GM18507 (cell line): Measurements from ENCODE around the gene GIPC3.

Experiments
- DNase-seq: peaks from one replicate; pipeline ENCODE4 v3.0.0; 2011; ENCODE audit warnings: low read depth; ENCODE audit not compliant: insufficient read length; ENCODE audit errors: extremely low spot score
- FAIRE-seq: peaks from 2 replicates; lab custom pipeline; 2011; peaks lifted over from hg19 to GRCh38; lab: Jason Lieb, UNC

Gene GIPC3

DNA sequence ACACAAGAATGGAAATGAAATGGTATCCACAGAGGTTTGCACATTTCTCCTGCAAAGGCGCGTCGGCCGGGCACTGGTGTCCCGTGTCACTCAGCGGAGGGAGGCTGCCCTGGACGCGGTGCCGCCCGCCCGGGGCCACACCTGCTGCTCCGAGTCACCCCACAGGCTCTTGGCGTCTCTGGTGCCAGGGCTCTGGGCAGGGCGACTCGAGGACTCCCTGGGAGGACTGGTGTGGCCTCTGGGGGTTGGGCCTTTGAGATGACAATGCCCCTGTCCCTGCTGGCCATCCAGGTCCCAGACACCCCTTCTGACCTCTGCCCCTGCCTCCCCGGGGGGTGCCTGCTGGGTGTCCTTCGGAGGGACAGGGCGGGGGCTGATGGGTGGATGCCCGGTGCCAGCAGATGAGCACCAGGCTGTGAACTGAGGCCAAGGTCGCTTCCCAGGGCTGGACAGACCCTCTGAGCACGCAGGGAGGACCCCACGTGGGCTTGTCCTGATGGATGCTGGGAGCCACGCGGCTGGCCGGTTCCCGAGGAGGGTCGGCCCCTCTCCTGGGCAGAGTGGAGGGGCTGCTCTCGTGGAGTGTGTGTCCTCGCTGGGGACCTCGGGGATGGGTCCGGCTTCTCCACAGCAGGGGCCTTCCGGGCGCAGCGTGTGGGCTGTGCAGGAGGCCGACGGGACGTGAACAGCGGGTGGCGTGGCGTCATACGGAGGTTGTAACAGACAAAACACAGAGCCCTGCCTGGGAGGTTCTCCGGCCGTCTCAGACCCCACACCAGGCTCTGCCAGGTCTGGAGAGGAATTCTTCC lies 46.0 kb downstream of the GIPC3 start:
- DNase-seq, result no peak
- FAIRE-seq, result no peak

DNA sequence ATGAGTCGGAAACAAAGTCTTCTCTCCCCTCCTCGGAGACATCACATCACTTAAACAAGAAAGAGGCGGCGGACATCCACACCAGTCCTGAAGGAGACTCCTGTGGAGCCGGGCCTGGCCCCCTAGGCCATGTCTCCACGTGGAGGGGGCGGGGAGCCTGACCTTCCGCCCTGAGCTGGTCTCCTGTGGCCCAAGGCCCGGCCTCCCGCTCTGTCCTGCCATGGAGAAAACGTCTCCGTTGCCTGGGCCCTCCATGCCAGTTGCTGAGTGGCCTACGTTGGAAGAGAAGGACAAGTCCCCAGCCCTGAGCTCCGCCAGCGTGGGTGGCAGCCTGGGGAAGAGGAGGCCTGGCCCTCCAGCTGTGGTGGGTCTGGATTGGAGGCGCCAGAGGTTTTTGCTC lies 46.8 kb downstream of the GIPC3 start:
- DNase-seq (no peak), FAIRE-seq (no peak)

DNA sequence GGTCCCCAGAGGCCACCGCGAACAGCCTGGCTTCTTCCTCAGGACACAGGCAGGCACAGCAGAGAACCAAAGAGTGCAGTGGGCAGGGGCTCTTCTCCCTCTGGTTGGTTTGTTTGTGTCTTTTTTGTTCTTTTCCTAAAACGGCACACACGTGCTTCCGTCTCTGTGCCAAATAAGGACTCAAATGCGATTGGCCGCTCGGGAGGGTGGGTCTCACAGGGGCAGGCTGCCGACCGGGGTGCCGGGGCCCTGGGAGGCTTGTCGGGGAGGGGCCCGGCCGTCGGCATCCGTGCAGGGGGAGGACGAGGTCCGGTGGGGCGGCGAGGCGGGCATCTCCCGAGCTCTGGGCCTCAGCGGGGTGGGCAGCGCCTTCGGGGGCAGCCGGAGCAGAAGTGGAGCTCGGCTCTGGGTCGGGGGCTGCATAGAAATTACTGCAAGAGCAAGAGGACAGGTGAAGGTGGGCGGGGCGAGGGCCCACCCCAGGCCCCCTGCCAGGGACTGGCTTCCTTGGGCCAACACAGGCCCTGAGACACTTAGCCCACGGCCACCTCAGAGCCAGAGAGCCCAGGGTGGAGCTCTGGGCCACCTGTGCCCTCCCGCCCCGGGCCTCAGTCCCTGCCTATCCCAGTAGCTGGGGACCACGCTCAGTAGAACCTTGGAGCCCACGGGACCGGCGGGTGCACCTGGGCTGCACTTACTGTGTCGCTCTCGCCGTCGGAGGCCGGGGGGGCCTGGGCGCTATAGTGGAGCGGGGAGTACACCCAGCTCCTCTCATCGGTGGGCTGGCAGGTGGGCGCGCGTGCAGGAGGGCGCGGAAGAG lies 47.7 kb downstream of the GIPC3 start:
- FAIRE-seq (no peak), DNase-seq (no peak)

DNA sequence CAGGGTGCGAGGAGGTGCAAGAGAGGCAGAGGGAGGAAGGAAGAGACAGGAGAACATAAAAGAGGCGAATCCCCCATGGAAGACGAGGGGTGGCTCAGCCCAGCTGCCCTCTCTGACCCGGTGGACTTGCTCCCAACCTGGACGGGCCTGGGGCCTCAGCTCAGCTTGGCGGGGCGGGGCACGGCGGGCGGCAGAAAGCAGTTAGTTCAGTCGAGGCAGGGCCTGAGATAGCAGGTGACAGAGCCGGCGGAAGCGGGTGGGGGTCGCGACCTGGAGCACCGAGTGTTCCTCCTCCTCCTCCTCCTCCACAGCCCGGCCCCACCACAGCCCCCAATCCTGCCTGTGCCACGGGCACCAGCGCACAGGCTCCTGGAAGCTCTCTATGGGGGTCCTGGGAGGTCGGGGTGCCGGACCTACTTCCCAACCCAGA lies 48.3 kb downstream of the GIPC3 start:
- FAIRE-seq, result no peak
- DNase-seq, result no peak

DNA sequence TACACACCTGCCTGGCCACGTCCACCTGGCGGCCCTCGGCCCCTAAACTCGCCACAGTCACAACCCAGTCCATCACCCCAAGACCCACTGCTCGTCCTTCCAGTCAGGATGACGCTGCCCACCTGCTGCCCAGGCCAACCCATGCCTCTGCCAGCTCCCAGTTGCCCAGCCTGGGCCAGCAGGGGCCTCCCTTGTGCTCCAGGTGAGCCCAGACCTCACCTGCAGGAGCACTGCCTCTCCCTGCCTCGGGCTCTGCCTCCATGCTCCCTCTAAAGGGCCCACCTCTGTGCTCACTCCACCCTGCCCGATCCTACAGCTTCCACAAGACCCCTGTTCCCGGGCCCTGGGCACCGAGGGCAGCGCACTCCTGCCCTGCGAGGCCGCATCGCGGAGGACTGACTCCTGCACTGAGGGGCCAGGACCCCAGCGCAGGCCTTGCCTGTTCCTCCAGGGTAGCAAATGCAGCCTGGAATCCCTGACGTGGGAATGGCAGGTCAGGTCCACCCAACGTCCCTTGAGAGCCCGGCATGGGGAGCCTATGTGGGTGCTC lies 49.3 kb downstream of the GIPC3 start:
- FAIRE-seq, result no peak
- DNase-seq, result no peak

DNA sequence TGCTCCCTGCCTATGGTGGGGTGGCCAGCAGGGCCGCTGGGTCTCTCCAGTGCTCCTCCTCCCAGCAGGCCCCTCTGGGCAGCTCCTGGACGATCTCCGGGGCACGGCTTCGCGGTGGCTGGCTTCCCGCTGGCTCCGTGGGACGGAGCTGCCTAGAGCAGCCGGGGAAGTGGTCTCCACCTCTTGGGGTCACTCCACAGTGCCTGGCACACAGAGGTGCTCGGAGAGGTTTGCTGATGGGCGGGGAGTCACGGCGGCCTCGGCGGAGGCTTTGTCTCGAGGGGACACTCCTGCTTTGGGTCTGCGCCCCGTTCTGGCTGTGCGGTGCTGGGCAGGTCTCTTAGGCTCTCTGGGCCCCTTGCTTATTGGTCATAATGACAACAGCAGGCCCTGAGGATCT lies 51.2 kb downstream of the GIPC3 start:
- DNase-seq, result no peak
- FAIRE-seq, result no peak

DNA sequence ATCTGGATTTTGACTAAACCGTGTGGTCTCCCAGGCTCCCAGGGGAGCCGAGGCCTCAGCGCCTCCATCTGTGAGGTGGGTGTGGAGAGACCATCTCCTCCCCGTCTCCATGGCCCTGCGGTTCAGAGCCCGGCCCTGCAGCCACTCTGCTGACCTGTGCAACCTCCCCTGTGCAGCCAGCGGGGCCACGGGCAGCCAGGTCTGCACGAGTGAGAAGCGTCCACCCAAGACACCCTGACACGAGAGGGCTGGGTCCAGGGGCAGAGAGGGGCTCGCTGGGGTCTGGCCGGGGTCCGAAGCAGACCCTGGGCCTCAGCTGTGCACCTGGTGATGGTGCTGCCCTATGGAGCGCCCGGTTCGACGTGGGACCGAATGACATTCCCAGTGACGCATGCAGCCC lies 51.7 kb downstream of the GIPC3 start:
- FAIRE-seq (no peak), DNase-seq (no peak)

DNA sequence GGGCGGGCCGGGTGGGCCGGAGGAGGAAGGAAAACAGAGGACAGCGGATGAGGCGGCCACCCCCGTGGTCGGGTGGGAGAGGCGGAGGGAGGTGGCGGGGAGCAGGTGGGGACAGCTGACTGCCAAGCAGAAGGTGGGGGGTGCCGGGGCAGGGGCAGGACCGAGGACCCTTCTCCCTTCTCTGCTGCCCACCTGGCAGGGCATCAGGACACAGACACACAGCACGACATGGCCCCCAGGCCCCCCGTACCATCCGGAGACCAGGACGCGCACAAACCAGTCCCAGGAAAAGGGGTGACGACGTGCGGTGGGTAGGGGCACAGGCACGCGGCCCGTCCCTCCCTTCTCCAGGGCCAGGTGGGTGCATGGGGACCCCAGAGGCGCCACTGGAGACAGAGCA lies 52.3 kb downstream of the GIPC3 start:
- no peak for FAIRE-seq

DNA sequence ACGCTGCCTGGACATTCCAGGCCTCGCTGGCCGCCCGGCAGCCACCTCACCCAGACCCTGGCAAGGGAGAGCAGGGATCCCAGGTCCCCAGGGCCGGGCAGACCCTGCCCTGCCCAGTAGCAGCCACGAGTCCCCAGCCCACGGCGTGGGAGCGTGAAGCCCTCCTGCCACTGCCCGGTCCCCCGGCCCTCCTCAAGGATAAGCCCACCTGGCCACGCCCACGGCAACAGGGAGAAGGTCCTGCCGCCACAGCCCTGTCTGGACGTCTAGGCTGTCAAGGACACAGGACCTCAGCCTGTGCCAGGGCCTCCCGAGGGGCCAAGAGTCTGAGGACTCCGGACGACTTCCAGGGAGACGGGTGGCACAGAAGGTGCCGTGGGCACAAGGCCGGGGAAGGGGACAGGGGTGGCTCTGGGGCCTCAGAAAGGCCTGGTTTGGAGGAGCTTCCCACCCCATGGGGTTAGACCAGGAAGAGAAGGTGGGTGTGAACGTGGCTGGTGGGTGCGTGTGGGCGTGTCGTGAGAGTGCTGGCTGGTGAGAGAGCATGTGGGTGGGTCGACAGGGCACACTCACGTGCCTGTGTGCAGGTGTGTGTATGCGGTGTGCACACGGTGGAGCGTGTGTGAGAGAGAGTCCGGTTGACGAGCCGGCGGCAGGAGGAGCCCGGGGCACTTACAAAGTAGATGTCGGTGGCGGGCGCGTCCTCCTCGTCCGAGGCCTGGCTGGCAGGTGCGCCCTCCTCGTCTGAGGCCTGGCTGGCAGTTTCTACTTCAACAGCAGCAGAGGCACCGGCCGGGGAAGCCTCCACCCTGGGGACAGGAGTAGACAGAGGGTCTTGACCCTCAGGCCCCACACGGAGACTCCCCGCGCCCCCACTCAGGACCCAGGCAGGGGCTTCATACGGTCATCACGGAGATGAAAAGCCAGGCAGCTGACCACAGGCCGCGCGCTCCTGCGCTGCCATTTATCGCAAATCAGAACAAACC lies 53.2 kb downstream of the GIPC3 start:
- FAIRE-seq (no peak), DNase-seq (no peak)

More for the DNA sequence above, 52.3 kb downstream of the GIPC3 start:
- DNase-seq, result no peak

DNA sequence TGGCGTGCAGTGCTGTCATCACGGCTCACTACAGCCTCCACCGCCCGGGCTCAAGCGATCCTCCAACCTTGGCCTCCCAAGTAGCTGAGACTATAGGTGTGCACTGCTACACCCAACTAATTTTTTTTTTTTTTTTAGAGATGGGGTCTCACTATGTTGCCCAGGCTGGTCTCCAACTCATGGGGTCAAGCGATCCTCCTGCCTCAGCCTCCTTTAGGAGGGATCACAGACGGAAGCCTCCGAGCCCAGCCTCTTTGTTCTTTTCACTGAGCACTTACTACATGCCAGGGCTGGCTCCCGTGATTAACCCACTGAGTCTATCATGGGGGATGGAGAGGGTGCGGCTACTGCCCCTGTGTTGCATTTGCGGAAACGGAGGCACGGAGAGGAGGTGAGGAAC lies 54.2 kb downstream of the GIPC3 start:
- DNase-seq (no peak), FAIRE-seq (no peak)

DNA sequence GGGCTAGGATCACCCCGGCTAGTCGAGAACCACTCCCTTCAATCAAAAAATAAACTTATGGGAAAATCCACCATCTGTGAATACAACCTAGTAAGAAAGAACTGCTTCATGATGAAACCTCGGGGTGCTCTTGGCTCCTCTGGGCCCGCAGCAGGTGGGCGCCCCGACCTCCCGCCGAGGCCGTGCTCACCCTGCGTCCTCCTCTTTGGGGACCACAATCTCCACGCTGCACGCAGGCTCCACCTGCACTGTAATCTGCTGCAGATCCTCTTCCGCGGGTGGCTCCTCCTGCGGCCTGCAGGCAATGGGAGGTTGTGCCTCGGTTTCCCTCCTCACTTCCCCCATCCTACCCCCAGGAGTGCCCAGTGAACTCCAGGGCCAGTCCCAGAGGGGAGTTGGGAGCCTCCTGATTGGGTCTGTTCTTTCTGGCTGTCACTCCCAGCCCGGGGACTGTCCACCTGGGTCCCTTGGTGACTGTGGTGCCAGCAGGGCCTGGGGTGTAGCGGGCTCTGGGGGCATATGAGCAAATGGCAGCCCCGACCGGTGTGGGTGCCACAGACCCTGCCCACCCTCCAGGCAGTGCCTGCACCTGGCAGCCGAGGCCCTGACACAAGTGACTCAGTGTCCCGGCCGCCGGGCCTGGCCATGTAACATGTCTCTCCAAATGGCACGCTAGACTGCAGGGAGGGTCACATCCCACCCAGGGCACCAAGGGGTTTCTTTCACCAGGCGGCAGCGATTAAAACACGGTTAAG lies 56.4 kb downstream of the GIPC3 start:
- DNase-seq (no peak), FAIRE-seq (no peak)

DNA sequence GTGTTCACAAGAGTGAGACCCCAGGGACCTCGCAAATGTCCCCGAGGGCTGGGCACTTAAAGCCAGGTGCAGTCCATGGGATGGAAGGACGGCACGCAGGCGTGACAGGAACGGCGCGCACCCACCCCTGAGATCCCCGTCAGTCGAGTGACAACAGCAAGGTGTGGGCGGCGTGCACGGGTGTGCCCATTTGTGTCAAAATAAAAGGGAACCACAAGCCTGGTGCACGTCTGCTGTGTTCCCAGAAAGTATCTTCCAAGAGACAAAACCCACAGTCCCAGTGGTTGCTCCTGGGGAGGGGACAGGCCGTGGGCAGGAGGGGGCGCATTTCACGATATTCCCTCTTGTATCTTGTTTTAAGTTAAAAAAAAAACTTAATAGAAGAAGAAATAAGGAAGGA lies 57.0 kb downstream of the GIPC3 start:
- DNase-seq (no peak), FAIRE-seq (no peak)
